Inflammatory macrophage (primary cell): Measurements from ENCODE around the gene RIC8B.

ENCODE experiments used
- DNase-seq, 2 donors: peaks; one replicate each; pipeline ENCODE4 v3.0.0-alpha.2; 2020 to 2022

The RIC8B gene

GRCh38 chr12:106814714-106815113 is 40.2 kb downstream of the RIC8B start:
- DNase-seq, result no peak

GRCh38 chr12:106815741-106816140 is 41.3 kb downstream of the RIC8B start:
- no peak for DNase-seq

- no peak for DNase-seq
Measured at GRCh38 chr12:106816231-106816630, 41.7 kb downstream of the RIC8B start.

GRCh38 chr12:106819991-106820390 is 45.5 kb downstream of the RIC8B start:
- no peak for DNase-seq

- DNase-seq, result no peak
Measured at GRCh38 chr12:106831699-106832098, 57.2 kb downstream of the RIC8B start.

- no peak for DNase-seq
Measured at GRCh38 chr12:106837782-106838181, 63.3 kb downstream of the RIC8B start.

GRCh38 chr12:106839333-106839732 is 64.9 kb downstream of the RIC8B start:
- DNase-seq, result no peak

GRCh38 chr12:106840243-106840642 is 65.8 kb downstream of the RIC8B start:
- no peak for DNase-seq

- DNase-seq, result peak; percentile 32 to 46
Measured at GRCh38 chr12:106841510-106842302, 67.2 kb downstream of the RIC8B start.

GRCh38 chr12:106845902-106846301 is 71.4 kb downstream of the RIC8B start:
- DNase-seq, result no peak

- no peak for DNase-seq
Measured at GRCh38 chr12:106847861-106848260, 73.4 kb downstream of the RIC8B start.

- DNase-seq, result no peak
Measured at GRCh38 chr12:106851306-106851705, 76.8 kb downstream of the RIC8B start.

- DNase-seq, result no peak
Measured at GRCh38 chr12:106854723-106855122, 80.2 kb downstream of the RIC8B start.

- no peak for DNase-seq
Measured at GRCh38 chr12:106855221-106855758, 80.8 kb downstream of the RIC8B start.

GRCh38 chr12:106861984-106862916 is 87.8 kb downstream of the RIC8B start:
- peak; percentile 5 to 24 for DNase-seq

GRCh38 chr12:106863189-106863588 is 88.7 kb downstream of the RIC8B start:
- DNase-seq, result no peak

GRCh38 chr12:106865683-106866082 is 91.2 kb downstream of the RIC8B start:
- DNase-seq, result no peak

- no peak for DNase-seq
Measured at GRCh38 chr12:106866426-106867080, 92.1 kb downstream of the RIC8B start.

- DNase-seq, result no peak
Measured at GRCh38 chr12:106867651-106868050, 93.2 kb downstream of the RIC8B start.

GRCh38 chr12:106868982-106869700 is 94.7 kb downstream of the RIC8B start:
- no peak for DNase-seq

- DNase-seq, result no peak
Measured at GRCh38 chr12:106870116-106870515, 95.6 kb downstream of the RIC8B start.

- DNase-seq, result no peak
Measured at GRCh38 chr12:106871477-106871876, 97.0 kb downstream of the RIC8B start.
